ENCODE results near the gene TRIM25. TPM values are rescaled to one million over a fixed set of nuclear protein-coding genes. Genes with fewer than 3 reads are reported as not detected.
"Not testable (repeated sequence)": the region's sequence is repeated elsewhere in the genome, so short reads cannot be mapped to it uniquely, and the experiment has no call there.

TRIM25 gene
- total and polyA plus RNA-seq, 4 experiments from 2014 or later: 2.9 to 62.7 (median 33.4) TPM

- ChIA-PET CTCF (ENCODE audit: partially characterized antibody) (interaction anchor here (1.6 to 7.5 kb wide), 2 partner anchors 54 to 127 kb away, joined by 3 to 172 read pairs; no protein-coding TSS in a partner anchor), POLR2A (ENCODE audit: partially characterized antibody) (no interaction called here)
- no peak overlapping the region for H3K4me3 ChIP-seq (ENCODE audit: low read length in 2 of 2)
- no peaks in the 10 kb centered on the region for H3K9me3 Mint-ChIP-seq
- peaks cover 0 to 3% (median under 1%) of the 10 kb centered on the region in 4 donors for H3K4me1 Mint-ChIP-seq
- intact Hi-C loops (cut with micrococcal nuclease): no loop called here
- H3K36me3 Mint-ChIP-seq: peaks cover 55 to 73% of the 10 kb centered on the region in 2 donors
- DNase-seq: no peak
- no peaks in the 10 kb centered on the region for H3K4me1 ChIP-seq (ENCODE audit: insufficient read depth, low read length)
- no peaks in the 10 kb centered on the region for H3K27me3 Mint-ChIP-seq
- H3K27ac ChIP-seq (ENCODE audit: low read depth, low read length): no peak overlapping the region
- peaks cover 19% of the 10 kb centered on the region for H3K36me3 ChIP-seq (ENCODE audit: insufficient read depth, low read length)
- no peaks in the 10 kb centered on the region for H3K27me3 ChIP-seq (ENCODE audit: insufficient read depth, low read length)
- no peak overlapping the region for H3K27ac Mint-ChIP-seq
- no peaks in the 10 kb centered on the region for H3K9me3 ChIP-seq (ENCODE audit: control insufficient read depth in 1 of 2, low read length in 2 of 2)
- H3K4me3 Mint-ChIP-seq: no peak overlapping the region
Measured at GRCh38 chr17:56945938-56946505, 32.2 kb upstream of the TRIM25 start.

- DNase-seq: no peak
- Histone ChIP-seq H3K4me1 (ENCODE audit: insufficient read depth, low read length) (no peaks in the 10 kb centered on the region), H3K36me3 (ENCODE audit: insufficient read depth, low read length) (peaks cover 12% of the 10 kb centered on the region), H3K4me3 (ENCODE audit: low read length in 2 of 2) (no peak overlapping the region), H3K27me3 (ENCODE audit: insufficient read depth, low read length) (no peaks in the 10 kb centered on the region), H3K27ac (ENCODE audit: low read depth, low read length) (no peak overlapping the region), H3K9me3 (ENCODE audit: control insufficient read depth in 1 of 2, low read length in 2 of 2) (no peaks in the 10 kb centered on the region)
- ChIA-PET POLR2A (ENCODE audit: partially characterized antibody) (no interaction called here), CTCF (ENCODE audit: partially characterized antibody) (interaction anchor here (0.6 to 7.5 kb wide), 2 partner anchors 50 to 125 kb away, joined by 3 to 172 read pairs; no protein-coding TSS in a partner anchor)
- intact Hi-C loops (cut with micrococcal nuclease): no loop called here
- H3K9me3 Mint-ChIP-seq: no peaks in the 10 kb centered on the region
- peaks cover 48 to 72% of the 10 kb centered on the region in 2 donors for H3K36me3 Mint-ChIP-seq
- H3K27me3 Mint-ChIP-seq: no peaks in the 10 kb centered on the region
- peak overlapping the region in 1 of 7 donors; percentile 21 for H3K27ac Mint-ChIP-seq
- no peak overlapping the region for H3K4me3 Mint-ChIP-seq
- peaks cover 0 to 5% (median 2%) of the 10 kb centered on the region in 4 donors for H3K4me1 Mint-ChIP-seq
Measured at GRCh38 chr17:56943505-56944125, 29.8 kb upstream of the TRIM25 start.

- Mint-ChIP-seq H3K9me3 (no peaks in the 10 kb centered on the region), H3K4me1 (peaks cover 0 to 5% (median 0%) of the 10 kb centered on the region in 4 donors), H3K27me3 (no peaks in the 10 kb centered on the region), H3K36me3 (peaks cover 47 to 73% of the 10 kb centered on the region in 2 donors), H3K27ac (peak overlapping the region in 3 of 7 donors; percentile 51 to 81 (median 59)), H3K4me3 (no peak overlapping the region)
- intact Hi-C loops (cut with micrococcal nuclease): loop anchor here (1.0 to 2.0 kb wide), 3 partner anchors 21 to 121 kb away; partner anchors contain the start of gene COIL
- Histone ChIP-seq H3K36me3 (ENCODE audit: insufficient read depth, low read length) (peaks cover 29% of the 10 kb centered on the region), H3K4me3 (ENCODE audit: low read length in 2 of 2) (no peak overlapping the region), H3K4me1 (ENCODE audit: insufficient read depth, low read length) (no peaks in the 10 kb centered on the region), H3K27me3 (ENCODE audit: insufficient read depth, low read length) (no peaks in the 10 kb centered on the region), H3K27ac (ENCODE audit: low read depth, low read length) (no peak overlapping the region), H3K9me3 (ENCODE audit: control insufficient read depth in 1 of 2, low read length in 2 of 2) (no peaks in the 10 kb centered on the region)
- POLR2A ChIA-PET (ENCODE audit: partially characterized antibody): no interaction called here
- CTCF ChIA-PET (ENCODE audit: partially characterized antibody): interaction anchor here (0.7 to 7.5 kb wide), 14 partner anchors 13 to 125 kb away, joined by 3 to 172 read pairs (median 4); partner anchors contain the start of genes COIL and TRIM25
- DNase-seq: peak in 4 of 5 donors; percentile 42 to 57 (median 53)
Measured at GRCh38 chr17:56939869-56940484, 26.1 kb upstream of the TRIM25 start.

- CTCF ChIA-PET (ENCODE audit: partially characterized antibody): interaction anchor here (1.0 to 1.1 kb wide), 2 partner anchors 45 to 119 kb away, joined by 3 read pairs; no protein-coding TSS in a partner anchor
- H3K27ac ChIP-seq (ENCODE audit: low read depth, low read length); H3K4me1 Mint-ChIP-seq; intact Hi-C loops (cut with micrococcal nuclease); H3K4me1 ChIP-seq (ENCODE audit: insufficient read depth, low read length); H3K4me3 ChIP-seq (ENCODE audit: low read length in 2 of 2); H3K27ac Mint-ChIP-seq; H3K27me3 Mint-ChIP-seq; DNase-seq; H3K9me3 Mint-ChIP-seq; H3K4me3 Mint-ChIP-seq; POLR2A ChIA-PET (ENCODE audit: partially characterized antibody); H3K27me3 ChIP-seq (ENCODE audit: insufficient read depth, low read length); H3K9me3 ChIP-seq (ENCODE audit: control insufficient read depth in 1 of 2, low read length in 2 of 2): not testable (repeated sequence)
- H3K36me3 Mint-ChIP-seq: peaks cover 51 to 75% of the 10 kb centered on the region in 2 donors
- peaks cover 29% of the 10 kb centered on the region for H3K36me3 ChIP-seq (ENCODE audit: insufficient read depth, low read length)
Measured at GRCh38 chr17:56938206-56938605, 24.4 kb upstream of the TRIM25 start.

- Mint-ChIP-seq H3K4me1 (peaks cover 0 to 5% (median 0%) of the 10 kb centered on the region in 4 donors), H3K4me3 (no peak overlapping the region), H3K27ac (peak overlapping the region in 1 of 7 donors; percentile 13), H3K36me3 (peaks cover 50 to 73% of the 10 kb centered on the region in 2 donors), H3K9me3 (peaks cover 0 to 2% (median 0%) of the 10 kb centered on the region in 8 donors), H3K27me3 (no peaks in the 10 kb centered on the region)
- DNase-seq: no peak
- Histone ChIP-seq H3K36me3 (ENCODE audit: insufficient read depth, low read length) (peaks cover 29% of the 10 kb centered on the region), H3K4me3 (ENCODE audit: low read length in 2 of 2) (no peak overlapping the region), H3K27me3 (ENCODE audit: insufficient read depth, low read length) (no peaks in the 10 kb centered on the region), H3K4me1 (ENCODE audit: insufficient read depth, low read length) (no peaks in the 10 kb centered on the region), H3K9me3 (ENCODE audit: control insufficient read depth in 1 of 2, low read length in 2 of 2) (no peaks in the 10 kb centered on the region), H3K27ac (ENCODE audit: low read depth, low read length) (no peak overlapping the region)
- ChIA-PET CTCF (ENCODE audit: partially characterized antibody) (interaction anchor here (1.0 to 2.3 kb wide), 3 partner anchors 44 to 118 kb away, joined by 3 to 19 read pairs (median 3); no protein-coding TSS in a partner anchor), POLR2A (ENCODE audit: partially characterized antibody) (interaction anchor here (0.8 kb wide), 1 partner anchor 104 kb away, joined by 3 read pairs; the partner anchor contains the start of genes C17orf67 and DGKE)
- intact Hi-C loops (cut with micrococcal nuclease): no loop called here
Measured at GRCh38 chr17:56937687-56938086, 23.8 kb upstream of the TRIM25 start.

GRCh38 chr17:56936697-56937322 is 23.0 kb upstream of the TRIM25 start:
- Mint-ChIP-seq H3K27ac (peak overlapping the region in 1 of 7 donors; percentile 25), H3K9me3 (peaks cover 0 to 2% (median 0%) of the 10 kb centered on the region in 8 donors), H3K36me3 (peaks cover 51 to 69% of the 10 kb centered on the region in 2 donors), H3K4me1 (peaks cover 0 to 5% (median 0%) of the 10 kb centered on the region in 4 donors), H3K4me3 (no peak overlapping the region), H3K27me3 (no peaks in the 10 kb centered on the region)
- ChIA-PET CTCF (ENCODE audit: partially characterized antibody) (interaction anchor here (2.3 kb wide), 1 partner anchor 117 kb away, joined by 19 read pairs; no protein-coding TSS in a partner anchor), POLR2A (ENCODE audit: partially characterized antibody) (interaction anchor here (0.8 kb wide), 1 partner anchor 103 kb away, joined by 3 read pairs; the partner anchor contains the start of genes C17orf67 and DGKE)
- DNase-seq: no peak
- Histone ChIP-seq H3K27ac (ENCODE audit: low read depth, low read length) (no peak overlapping the region), H3K27me3 (ENCODE audit: insufficient read depth, low read length) (no peaks in the 10 kb centered on the region), H3K4me1 (ENCODE audit: insufficient read depth, low read length) (no peaks in the 10 kb centered on the region), H3K4me3 (ENCODE audit: low read length in 2 of 2) (no peak overlapping the region), H3K36me3 (ENCODE audit: insufficient read depth, low read length) (peaks cover 25% of the 10 kb centered on the region), H3K9me3 (ENCODE audit: control insufficient read depth in 1 of 2, low read length in 2 of 2) (no peaks in the 10 kb centered on the region)
- intact Hi-C loops (cut with micrococcal nuclease): no loop called here
